Right renal cortex interstitium (tissue), 3 donors: Measurements from ENCODE around the gene VSNL1. TPM values are rescaled to one million over a fixed set of nuclear protein-coding genes. Genes with fewer than 3 reads are reported as not detected.

ENCODE experiments used
- DNase-seq, 3 donors: peaks; one replicate each; pipeline ENCODE4 v3.0.0-alpha.2; 2013; ENCODE audit warnings: low read depth in 3 of 3, low spot score in 2 of 3
- polyA plus RNA-seq, 3 donors: library from polyadenylated mRNA; unstranded; fragments of 120-200 nt; gene quantifications; one replicate each; pipeline ENCODE4 v1.2.1, GENCODE V29; 2013; ENCODE audit not compliant: insufficient read length in 3 of 3

The VSNL1 gene
- polyA plus RNA-seq, 3 donors: 2.5 to 6.1 (median 4.6) TPM

- no peak for DNase-seq
These were observed 66.9 kb downstream of the VSNL1 start for GRCh38 chr2:17607379-17607778.

GRCh38 chr2:17608251-17608650, 67.8 kb downstream of the VSNL1 start:
- no peak for DNase-seq

- no peak for DNase-seq
These were observed 70.0 kb downstream of the VSNL1 start for GRCh38 chr2:17610521-17610920.

GRCh38 chr2:17611036-17611435, 70.5 kb downstream of the VSNL1 start:
- no peak for DNase-seq

- no peak for DNase-seq
These were observed 73.9 kb downstream of the VSNL1 start for GRCh38 chr2:17614174-17614930.

GRCh38 chr2:17615147-17615546, 74.7 kb downstream of the VSNL1 start:
- DNase-seq: no peak

GRCh38 chr2:17615728-17616351, 75.3 kb downstream of the VSNL1 start:
- no peak for DNase-seq

GRCh38 chr2:17616405-17616804, 75.9 kb downstream of the VSNL1 start:
- no peak for DNase-seq

GRCh38 chr2:17617516-17617915, 77.0 kb downstream of the VSNL1 start:
- DNase-seq: no peak

- no peak for DNase-seq
These were observed 77.5 kb downstream of the VSNL1 start for GRCh38 chr2:17617955-17618354.

GRCh38 chr2:17620280-17620679, 79.8 kb downstream of the VSNL1 start:
- no peak for DNase-seq

- DNase-seq: no peak
These were observed 80.3 kb downstream of the VSNL1 start for GRCh38 chr2:17620841-17621240.

- DNase-seq: no peak
These were observed 81.3 kb downstream of the VSNL1 start for GRCh38 chr2:17621781-17622180.

- no peak for DNase-seq
These were observed 85.0 kb downstream of the VSNL1 start for GRCh38 chr2:17625446-17625845.

- DNase-seq: no peak
These were observed 86.5 kb downstream of the VSNL1 start for GRCh38 chr2:17626986-17627385.

GRCh38 chr2:17627434-17627833, 86.9 kb downstream of the VSNL1 start:
- DNase-seq: no peak

GRCh38 chr2:17628349-17629261, 88.1 kb downstream of the VSNL1 start:
- no peak for DNase-seq

GRCh38 chr2:17630089-17630488, 89.6 kb downstream of the VSNL1 start:
- no peak for DNase-seq

GRCh38 chr2:17634997-17635396, 94.5 kb downstream of the VSNL1 start:
- no peak for DNase-seq

- DNase-seq: no peak
These were observed 95.8 kb downstream of the VSNL1 start for GRCh38 chr2:17636257-17636656.

- no peak for DNase-seq
These were observed 96.8 kb downstream of the VSNL1 start for GRCh38 chr2:17637131-17637906.
